ENCODE measurements around the gene KHDC1. TPM values are rescaled to one million over a fixed set of nuclear protein-coding genes. Genes with fewer than 3 reads are reported as not detected.
"Not testable (repeated sequence)": the region's sequence is repeated elsewhere in the genome, so short reads cannot be mapped to it uniquely, and the experiment has no call there.

KHDC1 gene
- total and polyA plus RNA-seq, 12 donors, result 0.25 to 2.2 (median 0.83) TPM; not detected in 1

DNA sequence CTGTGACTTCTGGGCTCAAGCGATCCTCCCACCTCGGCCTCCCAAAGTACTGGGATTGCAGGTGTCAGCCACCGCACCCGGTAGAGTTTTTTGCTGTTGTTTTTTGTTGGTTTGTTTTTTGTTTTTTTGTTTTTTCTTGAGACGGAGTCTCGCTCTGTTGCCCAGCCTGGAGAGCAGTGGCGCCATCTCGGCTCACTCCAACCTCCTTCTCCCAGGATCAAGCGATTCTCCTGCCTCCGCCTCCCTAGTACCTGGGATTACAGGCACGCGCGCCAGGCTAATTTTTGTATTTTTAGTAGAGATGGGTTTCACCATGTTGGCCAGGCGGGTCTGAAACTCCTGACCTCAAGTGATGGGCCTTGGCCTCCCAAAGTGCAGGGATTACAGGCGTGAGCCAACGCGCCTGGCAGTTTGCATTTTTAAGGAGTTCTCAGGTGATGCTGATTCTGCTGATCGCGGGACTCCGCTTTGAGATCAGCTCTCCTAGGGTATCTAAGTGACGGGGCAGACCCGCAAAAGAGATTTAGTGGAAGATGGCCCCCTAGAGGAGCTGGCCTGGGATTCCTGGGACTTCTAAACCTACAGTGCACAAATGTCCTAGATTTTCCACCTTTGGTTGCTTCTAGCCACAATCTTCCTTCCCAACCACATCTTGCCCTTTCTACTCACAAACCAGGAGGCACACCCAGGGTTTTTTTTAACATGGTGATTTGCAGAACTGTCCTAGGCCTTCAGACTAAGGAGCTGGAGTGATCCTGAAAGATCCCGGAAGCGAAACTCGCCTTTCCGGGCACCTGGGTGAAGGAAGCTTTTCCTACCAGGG lies 45.9 kb upstream of the KHDC1 start:
- intact Hi-C loops (cut with DNase I), result no loop called here
- 81 to 87% (median 85%) methylated on average over 25 to 26 of the region's 26 CpGs for WGBS, 4 donors
- peaks cover 0 to 13% of the 10 kb centered on the region in 2 donors for H3K4me1 ChIP-seq (replicated peaks in 1 of 2)
- no peak for DNase-seq
- no peak overlapping the region for H3K27ac ChIP-seq
- peaks cover 21% of the 10 kb centered on the region for H3K27me3 ChIP-seq
- TF ChIP-seq CTCF (IDR thresholded peaks at IDR 0.05), result no peak
- no peak for TF ChIP-seq POLR2A (IDR thresholded peaks at IDR 0.05)
- H3K36me3 ChIP-seq (replicated peaks in 1 of 2), result no peaks in the 10 kb centered on the region
- no peaks in the 10 kb centered on the region for H3K9me3 ChIP-seq (replicated peaks in 1 of 3)
- peak overlapping the region in 1 of 4 donors; percentile 41 for H3K4me3 ChIP-seq

DNA sequence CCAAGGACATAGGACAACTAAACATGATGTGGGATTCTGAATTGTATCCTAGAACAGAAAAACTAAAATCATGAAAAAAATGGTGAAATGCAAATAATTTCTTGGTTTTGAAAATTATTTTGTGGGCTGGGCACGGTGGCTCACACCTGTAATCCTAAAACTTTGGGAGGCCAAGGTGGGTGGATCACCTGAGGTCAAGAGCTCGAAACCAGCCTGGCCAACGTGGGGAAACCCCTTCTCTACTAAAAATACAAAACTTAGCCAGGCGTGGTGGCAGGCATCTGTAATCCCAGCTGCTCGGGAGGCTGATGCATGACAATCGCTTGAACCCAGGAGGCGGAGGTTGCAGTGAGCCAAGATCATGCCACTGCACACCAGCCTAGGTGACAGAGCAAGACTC lies 40.8 kb upstream of the KHDC1 start:
- H3K36me3 ChIP-seq (replicated peaks in 1 of 2); H3K27ac ChIP-seq; H3K9me3 ChIP-seq (replicated peaks in 1 of 3); DNase-seq; H3K4me1 ChIP-seq (replicated peaks in 1 of 2); H3K4me3 ChIP-seq; H3K27me3 ChIP-seq; intact Hi-C loops (cut with DNase I): not testable (repeated sequence)
- 85 to 93% (median 91%) methylated on average over 6 to 7 of the region's 7 CpGs for WGBS, 4 donors

DNA sequence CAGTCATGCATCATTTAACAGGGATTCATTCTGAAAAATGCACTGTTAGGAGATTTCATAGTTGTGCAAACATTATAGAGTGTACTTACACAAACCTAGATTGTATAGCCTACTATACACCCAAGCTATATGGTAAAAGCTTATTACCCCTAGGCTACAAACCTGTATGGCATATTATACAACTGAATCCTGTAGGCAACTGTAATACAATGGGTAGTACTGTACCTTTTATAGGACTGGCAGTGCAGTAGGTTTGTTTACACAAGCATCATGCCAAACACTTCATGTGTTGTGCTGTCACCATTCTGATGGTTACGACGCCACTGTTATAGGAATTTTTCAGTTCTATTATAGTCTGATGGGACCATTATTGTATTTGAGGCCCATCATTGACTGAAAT lies 39.3 kb upstream of the KHDC1 start:
- Histone ChIP-seq H3K27ac (no peak overlapping the region), H3K4me1 (replicated peaks in 1 of 2) (no peaks in the 10 kb centered on the region), H3K9me3 (replicated peaks in 1 of 3) (no peaks in the 10 kb centered on the region), H3K4me3 (no peak overlapping the region), H3K27me3 (no peaks in the 10 kb centered on the region), H3K36me3 (replicated peaks in 1 of 2) (no peaks in the 10 kb centered on the region)
- intact Hi-C loops (cut with DNase I), result no loop called here
- 88 to 100% (median 93%) methylated on average over 2 of the region's 2 CpGs for WGBS, 4 donors
- no peak for DNase-seq
- TF ChIP-seq CTCF (IDR thresholded peaks at IDR 0.05) (no peak), POLR2A (IDR thresholded peaks at IDR 0.05) (no peak)

GRCh38 chr6:73299151-73299971 lies 36.4 kb upstream of the KHDC1 start:
- no peaks in the 10 kb centered on the region for H3K4me1 ChIP-seq (replicated peaks in 1 of 2)
- no peak for DNase-seq
- 45 to 63% (median 57%) methylated on average over 12 to 50 of the region's 50 CpGs for WGBS, 4 donors
- H3K36me3 ChIP-seq (replicated peaks in 1 of 2), result no peaks in the 10 kb centered on the region
- H3K4me3 ChIP-seq, result no peak overlapping the region
- intact Hi-C loops (cut with DNase I), result no loop called here
- no peak for TF ChIP-seq CTCF (IDR thresholded peaks at IDR 0.05)
- no peak for TF ChIP-seq POLR2A (IDR thresholded peaks at IDR 0.05)
- no peak overlapping the region for H3K27ac ChIP-seq
- H3K9me3 ChIP-seq (replicated peaks in 1 of 3), result no peaks in the 10 kb centered on the region
- no peaks in the 10 kb centered on the region for H3K27me3 ChIP-seq

Measured in adrenal gland (tissue), 12 donors.